ENCODE results near the gene PTPRG.
"Not testable (repeated sequence)": the region's sequence is repeated elsewhere in the genome, so short reads cannot be mapped to it uniquely, and the experiment has no call there.

Gene PTPRG

GRCh38 chr3:62010989-62011388 lies 449.6 kb downstream of the PTPRG start:
- DNase-seq (ENCODE audit: low spot score), result no peak

DNA sequence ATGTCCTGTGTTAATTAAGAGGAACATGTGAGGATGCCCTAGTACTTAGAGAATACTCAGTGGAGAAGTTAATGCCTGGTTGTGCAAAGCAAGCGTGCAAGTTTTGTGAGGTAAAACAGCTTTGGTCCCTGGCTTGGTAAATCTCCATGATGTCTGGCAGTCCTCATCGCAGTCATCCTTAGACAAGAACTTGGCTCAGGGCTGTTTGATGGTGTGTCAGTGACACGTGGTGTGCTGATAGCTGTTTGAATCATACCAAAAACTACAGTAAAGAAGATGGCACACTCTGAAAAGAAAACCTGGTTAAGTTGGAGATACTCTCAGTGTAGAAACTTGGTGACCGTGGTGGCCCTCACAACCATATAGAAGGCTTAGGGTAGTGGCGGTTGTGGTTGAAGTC lies 450.3 kb downstream of the PTPRG start:
- no peak for DNase-seq (ENCODE audit: low spot score)

DNA sequence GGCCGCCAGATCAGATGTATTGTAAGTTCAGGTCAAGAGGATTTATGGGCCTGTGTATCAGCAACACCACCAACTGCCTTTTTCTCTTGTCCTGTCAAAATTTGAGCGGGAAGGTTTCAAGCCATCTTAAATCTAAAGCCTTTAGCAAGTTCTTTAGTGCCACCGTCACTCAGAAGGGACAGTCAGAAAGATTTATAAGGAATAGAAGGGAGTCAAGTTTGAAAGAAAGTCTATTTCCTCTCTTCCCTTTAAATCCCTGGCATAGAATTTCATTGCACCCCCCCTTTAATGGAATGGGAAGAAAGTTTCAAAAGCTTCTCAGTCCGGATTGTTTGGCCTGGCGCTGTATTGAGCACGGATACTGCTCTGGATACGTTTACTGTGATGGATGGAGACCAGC lies 452.6 kb downstream of the PTPRG start:
- DNase-seq (ENCODE audit: low spot score), result no peak

- DNase-seq (ENCODE audit: low spot score), result no peak
These were observed 453.7 kb downstream of the PTPRG start for GRCh38 chr3:62015111-62015510.

DNA sequence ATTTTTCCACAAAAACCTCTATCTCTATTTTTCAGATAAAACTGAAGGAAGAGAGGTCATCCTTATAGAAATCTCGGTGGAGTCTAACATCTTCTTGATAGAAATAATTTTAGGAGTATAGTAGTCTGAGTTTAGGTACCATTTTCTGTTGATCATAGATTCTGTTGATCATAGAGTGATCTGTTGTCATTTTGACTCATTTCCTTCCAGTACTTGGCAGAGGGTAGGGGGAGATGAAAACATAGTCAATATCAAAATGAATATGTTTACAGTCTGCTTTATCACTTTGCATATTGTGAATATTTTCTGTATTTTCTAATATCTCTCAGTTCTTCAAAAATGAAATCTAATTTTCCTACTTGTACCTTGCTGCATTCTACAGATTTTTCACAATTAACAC lies 458.5 kb downstream of the PTPRG start:
- no peak for DNase-seq (ENCODE audit: low spot score)

- no peak for DNase-seq (ENCODE audit: low spot score)
These were observed 459.3 kb downstream of the PTPRG start for GRCh38 chr3:62020706-62021105.

GRCh38 chr3:62022312-62022711 lies 460.9 kb downstream of the PTPRG start:
- no peak for DNase-seq (ENCODE audit: low spot score)

DNA sequence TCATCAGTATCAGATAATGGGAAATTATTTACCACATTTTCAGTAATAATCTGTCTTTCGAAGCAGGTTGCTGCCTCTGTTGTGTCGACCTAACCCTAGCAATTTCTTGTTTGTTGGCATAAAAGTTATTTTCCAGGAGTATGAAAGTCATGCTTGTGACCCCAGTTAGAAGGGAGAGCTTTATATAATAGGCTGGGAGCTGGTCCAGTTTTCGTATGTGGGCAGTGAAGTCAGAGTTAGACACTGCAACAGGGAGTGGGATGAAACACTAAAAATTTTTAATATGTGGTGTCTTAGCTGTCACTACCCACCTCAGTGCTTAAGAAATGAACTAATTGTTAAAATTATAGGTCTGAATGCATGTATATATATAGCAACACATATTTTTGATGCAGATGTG lies 463.5 kb downstream of the PTPRG start:
- no peak for DNase-seq (ENCODE audit: low spot score)

DNA sequence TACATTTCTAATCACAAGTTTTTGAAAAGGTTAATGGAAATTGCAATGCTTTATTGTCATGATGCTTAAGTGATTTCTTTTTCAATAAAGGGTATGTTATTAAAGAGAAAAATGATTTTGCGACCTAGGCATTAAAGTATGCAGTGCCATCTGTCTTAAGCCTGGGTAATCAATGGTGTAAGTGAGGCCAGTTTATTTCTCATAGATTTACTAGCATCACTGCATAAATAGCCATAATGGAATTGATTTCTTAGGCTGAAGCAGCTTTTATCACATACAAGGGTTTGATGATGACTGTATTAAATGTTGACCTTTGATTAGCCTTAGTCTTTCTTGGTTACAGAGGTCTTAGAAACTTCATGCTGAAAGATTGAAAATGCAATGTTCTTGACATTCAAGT lies 464.5 kb downstream of the PTPRG start:
- no peak for DNase-seq (ENCODE audit: low spot score)

DNA sequence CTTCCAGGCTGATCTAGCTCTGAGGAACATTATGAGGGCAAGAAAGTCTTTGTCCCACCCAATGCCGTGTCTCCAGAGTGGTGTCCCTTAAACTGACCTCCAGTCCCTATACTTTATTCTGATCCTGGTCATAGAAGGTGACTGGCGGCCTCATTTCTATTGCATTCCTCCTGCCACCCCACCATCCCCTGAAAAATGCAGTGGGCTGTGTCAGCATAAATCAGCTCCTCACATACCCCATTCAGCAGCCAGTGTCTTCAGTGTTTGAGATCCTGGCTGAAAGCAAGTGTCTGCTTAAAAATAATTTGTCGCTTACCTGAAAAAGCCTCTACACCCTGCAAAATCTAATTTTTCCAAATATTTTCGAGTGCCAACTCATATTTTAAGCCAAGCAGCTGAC lies 465.9 kb downstream of the PTPRG start:
- DNase-seq (ENCODE audit: low spot score), result no peak

DNA sequence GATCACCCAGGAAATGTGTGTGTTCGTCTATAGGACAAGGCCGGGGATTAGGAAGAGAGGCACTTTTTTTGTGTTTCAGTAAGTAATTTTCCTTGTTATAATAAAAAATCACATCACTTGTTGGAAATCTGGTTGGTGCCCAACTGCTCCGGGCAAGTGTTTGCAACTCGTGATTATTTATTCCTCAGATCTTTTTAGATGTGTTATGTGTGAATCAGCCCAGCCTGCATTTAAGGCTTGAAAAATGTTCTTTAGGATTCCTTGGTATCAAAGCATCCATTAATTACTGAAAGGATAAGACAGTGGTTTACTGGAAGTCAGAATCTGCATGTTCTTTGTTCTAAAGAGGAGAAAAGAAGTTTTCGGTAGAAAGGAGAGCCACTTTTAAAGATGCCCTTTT lies 466.4 kb downstream of the PTPRG start:
- DNase-seq (ENCODE audit: low spot score), result no peak

- DNase-seq (ENCODE audit: low spot score), result no peak
These were observed 466.9 kb downstream of the PTPRG start for GRCh38 chr3:62028236-62028635.

DNA sequence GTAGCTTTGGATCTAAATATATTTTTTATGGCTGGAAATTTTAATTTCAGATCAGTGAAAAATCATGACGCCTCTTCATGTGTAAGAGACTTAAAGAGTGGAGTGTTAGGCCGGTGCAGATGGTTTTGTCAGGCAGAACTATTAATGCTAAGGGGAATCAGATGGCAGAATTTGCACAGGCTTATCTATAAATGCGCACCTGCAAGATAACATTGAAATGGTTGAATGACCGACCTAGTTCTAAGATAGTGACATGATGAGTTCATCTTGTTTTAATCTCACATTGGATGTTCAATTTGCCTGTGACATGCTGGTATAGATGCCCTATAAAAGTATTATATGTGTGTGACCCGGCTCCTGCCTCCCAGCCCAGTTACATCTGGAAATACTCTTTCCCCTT lies 471.4 kb downstream of the PTPRG start:
- DNase-seq (ENCODE audit: low spot score), result no peak

DNA sequence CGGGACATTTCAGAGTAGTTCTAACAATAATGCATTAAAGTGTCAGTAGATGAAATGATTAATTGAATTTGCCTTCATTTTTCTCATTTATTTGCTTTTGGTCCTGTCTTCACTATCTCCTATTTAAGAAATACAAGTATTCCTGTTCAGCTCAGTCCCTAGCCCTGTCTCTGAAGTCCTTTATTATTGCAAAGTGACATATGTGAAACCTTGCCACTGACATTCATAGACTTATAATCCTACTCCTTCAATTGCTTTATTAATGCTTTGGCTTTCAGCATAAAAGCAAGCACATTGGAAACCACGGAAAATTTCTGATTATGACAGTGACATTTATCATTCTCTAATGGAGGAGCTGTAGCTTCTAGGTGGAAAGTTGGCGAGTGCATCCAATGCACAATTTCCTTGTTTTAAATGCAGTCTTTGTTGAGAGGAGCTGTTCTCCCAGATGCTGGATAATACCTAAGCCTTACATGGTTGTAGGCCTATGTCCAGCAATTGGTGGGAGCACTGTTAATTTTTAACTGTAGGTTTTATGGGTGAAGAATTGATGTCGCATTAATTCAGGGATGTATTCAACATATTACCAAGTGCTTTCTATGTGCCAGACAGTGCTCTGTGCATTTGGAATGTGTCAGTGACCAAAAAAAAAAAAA lies 474.2 kb downstream of the PTPRG start:
- DNase-seq (ENCODE audit: low spot score), result no peak

GRCh38 chr3:62036726-62037125 lies 475.4 kb downstream of the PTPRG start:
- DNase-seq (ENCODE audit: low spot score), result no peak

DNA sequence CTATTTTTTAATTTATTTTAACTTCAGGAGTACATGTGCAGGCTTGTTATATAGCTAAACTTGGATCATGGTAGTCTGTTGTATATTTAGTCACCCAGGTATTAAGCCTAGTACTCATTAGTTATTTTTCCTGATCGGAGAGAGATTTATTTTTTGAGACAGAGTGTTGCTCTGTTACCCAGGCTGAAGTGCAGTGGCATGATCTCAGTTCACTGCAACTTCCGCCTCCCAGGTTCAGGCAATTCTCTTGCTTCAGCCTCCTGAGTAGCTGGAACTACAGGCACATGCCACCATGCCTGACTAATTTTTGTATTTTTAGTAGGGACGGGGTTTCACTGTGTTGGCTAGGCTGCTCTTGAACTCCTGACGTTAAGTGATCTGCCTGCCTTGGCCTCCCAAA lies 477.4 kb downstream of the PTPRG start:
- DNase-seq (ENCODE audit: low spot score), result not testable (repeated sequence)

DNA sequence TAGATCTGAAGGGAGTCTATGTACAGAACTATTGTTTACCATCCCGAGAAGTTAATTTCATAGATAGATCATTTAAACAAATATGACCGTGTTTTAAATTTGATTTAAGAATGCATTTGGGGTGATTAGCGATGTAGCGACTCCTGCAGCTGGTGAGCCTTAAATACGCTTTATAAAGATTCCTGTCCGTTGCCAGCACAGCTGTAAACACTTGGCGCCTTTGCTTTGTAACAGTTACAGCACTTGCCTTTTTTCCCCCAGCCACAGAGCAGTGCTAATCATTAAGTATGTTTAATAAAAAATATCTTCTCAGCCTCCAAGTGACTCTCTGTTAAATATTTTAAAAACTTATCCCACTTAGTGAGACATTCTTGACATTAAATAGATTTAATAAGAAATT lies 478.2 kb downstream of the PTPRG start:
- DNase-seq (ENCODE audit: low spot score), result no peak

- no peak for DNase-seq (ENCODE audit: low spot score)
These were observed 480.3 kb downstream of the PTPRG start for GRCh38 chr3:62041681-62042080.

GRCh38 chr3:62044874-62045411 lies 483.6 kb downstream of the PTPRG start:
- no peak for DNase-seq (ENCODE audit: low spot score)

GRCh38 chr3:62046326-62046725 lies 485.0 kb downstream of the PTPRG start:
- peak; percentile 35 for DNase-seq (ENCODE audit: low spot score)

GRCh38 chr3:62048577-62048976 lies 487.2 kb downstream of the PTPRG start:
- DNase-seq (ENCODE audit: low spot score), result no peak

- no peak for DNase-seq (ENCODE audit: low spot score)
These were observed 487.7 kb downstream of the PTPRG start for GRCh38 chr3:62049033-62049432.

- DNase-seq (ENCODE audit: low spot score), result no peak
These were observed 490.1 kb downstream of the PTPRG start for GRCh38 chr3:62051506-62051905.

DNA sequence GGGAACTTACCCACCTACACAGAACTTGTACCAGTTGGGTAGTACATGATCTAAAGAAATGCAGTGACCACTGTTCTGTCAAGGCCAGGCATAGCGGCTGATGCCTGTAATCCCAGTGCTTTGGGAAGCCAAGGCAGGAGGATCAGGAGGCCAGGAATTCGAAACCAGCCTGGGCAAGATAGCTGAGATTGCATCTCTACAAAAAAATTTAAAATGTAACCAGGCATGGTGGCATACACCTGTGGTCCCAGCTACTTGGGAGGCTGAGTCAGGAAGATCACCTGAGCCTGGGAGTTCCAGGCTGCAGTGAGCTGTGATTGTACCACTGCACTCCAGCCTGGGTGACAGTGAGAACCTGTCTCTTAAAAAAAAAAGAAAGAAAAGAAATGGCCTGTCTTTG lies 491.0 kb downstream of the PTPRG start:
- DNase-seq (ENCODE audit: low spot score), result no peak
